Immature natural killer cell (primary cell): ENCODE results near the gene TENT4A. TPM values are rescaled to one million over a fixed set of nuclear protein-coding genes. Genes with fewer than 3 reads are reported as not detected.

Experiments
- DNase-seq, 3 donors: peaks; one replicate each; pipeline ENCODE4 v3.0.0; 2022; ENCODE audit warnings: mixed read lengths in 1 of 3
- H3K27ac Mint-ChIP-seq, 6 donors: one replicate each; pipeline ENCODE4 v1.8.0; 2020; ENCODE audit warnings: mixed read lengths in 6 of 6, mild to moderate bottlenecking in 5 of 6, inconsistent platforms in 4 of 6, moderate library complexity in 3 of 6
- H3K27me3 Mint-ChIP-seq, 3 donors: one replicate each; pipeline ENCODE4 v1.8.0; 2020 to 2021; ENCODE audit warnings: low read depth in 3 of 3, mild to moderate bottlenecking in 3 of 3, mixed read lengths in 3 of 3, moderate library complexity in 3 of 3, inconsistent platforms in 1 of 3
- H3K36me3 Mint-ChIP-seq, 3 donors: one replicate each; pipeline ENCODE4 v1.8.0; 2020; ENCODE audit warnings: mixed read lengths in 3 of 3, inconsistent platforms in 2 of 3, mild to moderate bottlenecking in 2 of 3
- H3K4me1 Mint-ChIP-seq, 2 donors: one replicate each; pipeline ENCODE4 v1.8.0; 2020; ENCODE audit warnings: inconsistent platforms in 2 of 2, mild to moderate bottlenecking in 2 of 2, mixed read lengths in 2 of 2, moderate library complexity in 1 of 2
- H3K4me3 Mint-ChIP-seq, 5 donors: one replicate each; pipeline ENCODE4 v1.8.0; 2020; ENCODE audit warnings: mild to moderate bottlenecking in 5 of 5, mixed read lengths in 5 of 5, inconsistent platforms in 3 of 5, moderate library complexity in 3 of 5
- H3K9me3 Mint-ChIP-seq, 6 donors: one replicate each; pipeline ENCODE4 v1.8.0; 2020; ENCODE audit warnings: mild to moderate bottlenecking in 6 of 6, mixed read lengths in 6 of 6, inconsistent platforms in 4 of 6, moderate library complexity in 3 of 6
- polyA plus RNA-seq, 3 donors: library from polyadenylated mRNA; unstranded; fragments of 300-500 nt; fragmentation: Illumina TruSeq; gene quantifications; one replicate each; pipeline ENCODE4 v1.2.3, GENCODE V29; 2021

TENT4A gene
- polyA plus RNA-seq, 3 donors from 2014 or later: 0.05 to 1.6 (median 0.84) TPM

DNA sequence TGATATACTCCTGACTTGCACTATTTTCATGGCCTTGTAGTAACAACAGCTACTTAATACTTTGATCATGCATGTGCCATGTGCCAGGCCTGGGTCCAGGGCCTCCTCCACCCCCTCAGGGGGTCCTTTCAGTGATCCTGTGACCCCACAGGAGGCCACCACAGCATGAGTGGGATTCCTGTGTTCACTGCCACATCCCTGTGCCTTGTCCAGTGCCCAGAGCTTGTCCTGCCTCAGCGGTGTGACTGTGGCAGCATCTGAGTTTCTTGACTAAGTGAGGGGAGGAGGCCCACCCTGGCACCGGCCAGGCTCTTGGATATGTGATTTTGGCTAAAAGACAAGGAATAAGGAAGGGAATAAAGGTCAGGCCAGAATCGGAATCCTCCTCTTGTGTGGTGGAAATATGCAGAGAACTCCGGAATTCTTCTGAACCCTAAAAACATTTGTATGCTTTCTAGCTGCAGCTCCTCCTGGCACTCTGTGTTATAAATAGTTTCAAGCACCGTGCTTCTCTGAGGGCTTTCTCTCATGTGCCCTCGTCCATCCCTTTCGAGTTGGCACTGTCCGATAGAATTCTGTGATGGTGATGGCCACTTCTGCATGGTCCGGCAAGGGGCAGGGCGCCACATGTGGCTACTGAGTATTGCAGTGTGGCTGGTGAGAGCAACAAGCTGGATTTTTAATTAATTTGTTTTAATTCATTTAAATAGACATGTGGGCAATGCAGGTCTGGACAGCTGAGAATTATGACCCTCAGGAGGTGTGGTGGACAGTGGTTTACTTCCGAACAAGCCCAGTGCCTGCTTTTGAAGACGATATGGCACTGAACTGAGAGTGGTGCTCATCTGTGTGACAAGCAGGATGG lies 31.8 kb downstream of the TENT4A start:
- H3K27ac Mint-ChIP-seq: peak overlapping the region in 3 of 6 donors; percentile 1 to 43 (median 39)
- no peak overlapping the region for H3K4me3 Mint-ChIP-seq
- peaks cover 2 to 13% of the 10 kb centered on the region in 2 donors for H3K4me1 Mint-ChIP-seq
- H3K36me3 Mint-ChIP-seq: peaks cover 4 to 30% (median 5%) of the 10 kb centered on the region in 3 donors
- no peaks in the 10 kb centered on the region for H3K9me3 Mint-ChIP-seq
- DNase-seq: no peak
- H3K27me3 Mint-ChIP-seq: peaks cover 0 to 5% (median 4%) of the 10 kb centered on the region in 3 donors

- Mint-ChIP-seq H3K4me1 (peaks cover 7 to 20% of the 10 kb centered on the region in 2 donors), H3K9me3 (no peaks in the 10 kb centered on the region), H3K36me3 (peaks cover 5 to 30% (median 7%) of the 10 kb centered on the region in 3 donors), H3K27me3 (peaks cover 0 to 5% (median 4%) of the 10 kb centered on the region in 3 donors), H3K4me3 (no peak overlapping the region), H3K27ac (no peak overlapping the region)
- peak; percentile 31 to 42 (median 31) for DNase-seq
Measured at GRCh38 chr5:6745706-6746222, 32.5 kb downstream of the TENT4A start.

DNA sequence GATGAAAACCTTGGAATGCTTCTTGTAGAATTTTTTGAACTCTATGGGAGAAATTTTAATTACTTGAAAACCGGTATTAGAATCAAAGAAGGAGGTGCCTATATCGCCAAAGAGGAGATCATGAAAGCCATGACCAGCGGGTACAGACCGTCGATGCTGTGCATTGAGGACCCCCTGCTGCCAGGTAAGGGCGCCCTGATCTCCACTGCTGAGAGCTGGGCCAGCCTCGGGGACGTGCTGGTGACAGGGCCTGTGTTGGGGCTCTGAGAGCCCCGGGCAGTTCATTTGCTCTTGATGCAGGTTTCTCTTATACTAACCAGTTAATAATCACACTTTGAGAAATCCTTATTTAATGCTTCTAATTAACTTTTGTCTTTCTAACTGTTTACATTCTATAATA lies 33.0 kb downstream of the TENT4A start:
- H3K27ac Mint-ChIP-seq: no peak overlapping the region
- peaks cover 7 to 35% (median 8%) of the 10 kb centered on the region in 3 donors for H3K36me3 Mint-ChIP-seq
- no peak overlapping the region for H3K4me3 Mint-ChIP-seq
- H3K27me3 Mint-ChIP-seq: peaks cover 0 to 6% (median 4%) of the 10 kb centered on the region in 3 donors
- no peak for DNase-seq
- peaks cover 11 to 25% of the 10 kb centered on the region in 2 donors for H3K4me1 Mint-ChIP-seq
- no peaks in the 10 kb centered on the region for H3K9me3 Mint-ChIP-seq

- Mint-ChIP-seq H3K4me1 (peaks cover 13 to 33% of the 10 kb centered on the region in 2 donors), H3K27me3 (peaks cover 0 to 7% (median 4%) of the 10 kb centered on the region in 3 donors), H3K4me3 (no peak overlapping the region), H3K36me3 (peaks cover 9 to 39% (median 14%) of the 10 kb centered on the region in 3 donors), H3K27ac (peak overlapping the region in 1 of 6 donors; percentile 5), H3K9me3 (no peaks in the 10 kb centered on the region)
- DNase-seq: no peak
Measured at GRCh38 chr5:6747103-6747502, 33.9 kb downstream of the TENT4A start.

GRCh38 chr5:6748142-6748541 lies 34.9 kb downstream of the TENT4A start:
- Mint-ChIP-seq H3K4me3 (no peak overlapping the region), H3K27me3 (peaks cover 0 to 7% (median 4%) of the 10 kb centered on the region in 3 donors), H3K36me3 (peaks cover 13 to 46% (median 18%) of the 10 kb centered on the region in 3 donors), H3K4me1 (peaks cover 15 to 37% of the 10 kb centered on the region in 2 donors), H3K9me3 (no peaks in the 10 kb centered on the region), H3K27ac (no peak overlapping the region)
- DNase-seq: no peak

GRCh38 chr5:6749026-6749716 lies 35.9 kb downstream of the TENT4A start:
- Mint-ChIP-seq H3K27ac (peak overlapping the region in 2 of 6 donors; percentile 2 to 25), H3K36me3 (peaks cover 21 to 45% (median 26%) of the 10 kb centered on the region in 3 donors), H3K4me1 (peaks cover 15 to 37% of the 10 kb centered on the region in 2 donors), H3K27me3 (peaks cover 0 to 7% (median 2%) of the 10 kb centered on the region in 3 donors), H3K9me3 (no peaks in the 10 kb centered on the region), H3K4me3 (no peak overlapping the region)
- no peak for DNase-seq

GRCh38 chr5:6750142-6750840 lies 37.1 kb downstream of the TENT4A start:
- H3K9me3 Mint-ChIP-seq: no peaks in the 10 kb centered on the region
- H3K36me3 Mint-ChIP-seq: peaks cover 25 to 50% (median 30%) of the 10 kb centered on the region in 3 donors
- H3K27ac Mint-ChIP-seq: peak overlapping the region in 2 of 6 donors; percentile 34 to 72
- DNase-seq: no peak
- no peak overlapping the region for H3K4me3 Mint-ChIP-seq
- peaks cover 0 to 7% (median 4%) of the 10 kb centered on the region in 3 donors for H3K27me3 Mint-ChIP-seq
- H3K4me1 Mint-ChIP-seq: peaks cover 15 to 37% of the 10 kb centered on the region in 2 donors

- Mint-ChIP-seq H3K4me1 (peaks cover 15 to 37% of the 10 kb centered on the region in 2 donors), H3K36me3 (peaks cover 30 to 52% (median 31%) of the 10 kb centered on the region in 3 donors), H3K4me3 (peak overlapping the region in 2 of 5 donors; percentile 18 to 36), H3K9me3 (no peaks in the 10 kb centered on the region), H3K27me3 (peaks cover 0 to 7% (median 4%) of the 10 kb centered on the region in 3 donors), H3K27ac (peak overlapping the region in 4 of 6 donors; percentile 20 to 81 (median 37))
- DNase-seq: no peak
Measured at GRCh38 chr5:6750951-6751685, 37.9 kb downstream of the TENT4A start.

DNA sequence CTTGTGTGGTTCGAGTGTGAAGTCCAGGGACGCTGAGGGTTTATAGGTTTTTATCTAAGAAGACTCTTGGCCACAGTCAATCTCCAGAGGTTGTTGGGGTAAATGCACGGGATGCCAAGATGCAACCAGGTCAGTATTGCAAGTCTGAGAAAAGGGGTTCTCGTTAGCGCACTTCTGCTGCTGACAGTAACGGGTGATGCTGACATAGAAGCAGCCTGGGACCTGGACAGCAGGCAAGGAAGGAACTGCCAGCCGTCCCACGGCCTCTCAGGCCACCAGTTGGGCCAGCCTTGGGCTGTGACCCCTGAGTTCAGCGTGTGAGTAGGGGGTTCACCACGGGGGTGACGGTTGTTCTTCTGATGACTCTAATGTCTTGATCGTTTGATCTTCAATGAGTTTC lies 39.0 kb downstream of the TENT4A start:
- H3K27ac Mint-ChIP-seq: no peak overlapping the region
- peaks cover 0 to 7% (median 4%) of the 10 kb centered on the region in 3 donors for H3K27me3 Mint-ChIP-seq
- H3K4me1 Mint-ChIP-seq: peaks cover 15 to 44% of the 10 kb centered on the region in 2 donors
- no peak for DNase-seq
- H3K4me3 Mint-ChIP-seq: no peak overlapping the region
- peaks cover 31 to 59% (median 35%) of the 10 kb centered on the region in 3 donors for H3K36me3 Mint-ChIP-seq
- no peaks in the 10 kb centered on the region for H3K9me3 Mint-ChIP-seq

GRCh38 chr5:6752782-6753181 lies 39.5 kb downstream of the TENT4A start:
- peaks cover 31 to 59% (median 35%) of the 10 kb centered on the region in 3 donors for H3K36me3 Mint-ChIP-seq
- H3K4me1 Mint-ChIP-seq: peaks cover 15 to 44% of the 10 kb centered on the region in 2 donors

GRCh38 chr5:6753851-6754250 lies 40.6 kb downstream of the TENT4A start:
- no peak overlapping the region for H3K4me3 Mint-ChIP-seq
- H3K27ac Mint-ChIP-seq: peak overlapping the region in 1 of 6 donors; percentile 49
- peaks cover 0 to 6% (median 2%) of the 10 kb centered on the region in 3 donors for H3K27me3 Mint-ChIP-seq
- no peaks in the 10 kb centered on the region for H3K9me3 Mint-ChIP-seq
- peaks cover 15 to 41% of the 10 kb centered on the region in 2 donors for H3K4me1 Mint-ChIP-seq
- DNase-seq: no peak
- H3K36me3 Mint-ChIP-seq: peaks cover 31 to 57% (median 35%) of the 10 kb centered on the region in 3 donors

More at GRCh38 chr5:6752782-6753181, 39.5 kb downstream of the TENT4A start:
- no peak overlapping the region for H3K27ac Mint-ChIP-seq
- H3K27me3 Mint-ChIP-seq: peaks cover 0 to 7% (median 4%) of the 10 kb centered on the region in 3 donors
- no peaks in the 10 kb centered on the region for H3K9me3 Mint-ChIP-seq
- H3K4me3 Mint-ChIP-seq: no peak overlapping the region
- DNase-seq: no peak

DNA sequence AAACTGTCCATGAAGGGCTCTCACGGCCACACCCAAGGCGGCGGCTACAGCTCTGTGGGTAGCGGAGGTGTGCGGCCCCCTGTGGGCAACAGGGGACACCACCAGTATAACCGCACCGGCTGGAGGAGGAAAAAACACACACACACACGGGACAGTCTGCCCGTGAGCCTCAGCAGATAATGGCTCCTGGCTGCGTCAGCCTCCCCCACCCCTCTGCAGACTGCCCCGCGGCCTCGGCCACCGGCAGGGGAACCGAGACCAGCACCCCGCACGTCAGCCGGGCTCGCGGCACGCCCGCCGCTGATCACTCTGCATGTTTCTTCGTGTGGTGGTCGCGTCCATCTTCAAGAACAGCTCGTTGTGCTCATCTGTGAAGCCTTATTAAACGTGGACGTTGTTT lies 41.5 kb downstream of the TENT4A start:
- DNase-seq: no peak
- no peaks in the 10 kb centered on the region for H3K9me3 Mint-ChIP-seq
- peaks cover 15 to 34% of the 10 kb centered on the region in 2 donors for H3K4me1 Mint-ChIP-seq
- H3K36me3 Mint-ChIP-seq: peaks cover 26 to 50% (median 31%) of the 10 kb centered on the region in 3 donors
- no peak overlapping the region for H3K27ac Mint-ChIP-seq
- H3K27me3 Mint-ChIP-seq: peaks cover 0 to 3% (median 2%) of the 10 kb centered on the region in 3 donors
- H3K4me3 Mint-ChIP-seq: peak overlapping the region in 1 of 5 donors; percentile 24
